Body of pancreas (tissue), 4 donors: ENCODE results near the gene PLCB4. TPM values are rescaled to one million over a fixed set of nuclear protein-coding genes. Genes with fewer than 3 reads are reported as not detected.

Source experiments
- ATAC-seq: fragments of 150-250 bp; one replicate; pipeline ENCODE4 v1.9.1; 2016
- DNase-seq, 4 donors: peaks; one replicate each; pipeline ENCODE4 v3.0.0-alpha.2; 2019
- H3K27ac ChIP-seq, 4 donors: fragments of 200-600 bp; sonication (generic); 1 replicate in 3 of 4; 2 replicates in 1 of 4; pipeline versions ENCODE4 v1.5.1 to v1.6.1; 2016 to 2019; ENCODE audit warnings: mild to moderate bottlenecking in 1 of 4, mixed read lengths in 1 of 4, moderate library complexity in 1 of 4
- H3K27me3 ChIP-seq, 2 donors: fragments of 200-600 bp; sonication (generic); one replicate each; pipeline ENCODE4 v1.6.0; 2016; ENCODE audit warnings: mild to moderate bottlenecking in 1 of 2
- H3K36me3 ChIP-seq, 2 donors: fragments of 200-600 bp; sonication (generic); replicated peaks in 1 of 2; 2 replicates each; pipeline ENCODE4 v1.5.1; 2016; ENCODE audit warnings: low read depth in 2 of 2; ENCODE audit not compliant: insufficient read depth in 1 of 2
- H3K4me1 ChIP-seq: fragments of 200-600 bp; sonication (generic); one replicate; pipeline ENCODE4 v1.6.0; 2016
- H3K4me3 ChIP-seq, 2 donors: fragments of 200-600 bp; sonication (generic); 1 replicate in 1 of 2; 2 replicates in 1 of 2; pipeline ENCODE4 v1.5.1; 2016 to 2019
- H3K9me3 ChIP-seq, 3 donors: fragments of 200-600 bp; sonication (generic); 1 replicate in 2 of 3; 2 replicates in 1 of 3; pipeline ENCODE4 v1.5.1; 2016
- CTCF ChIP-seq, 7 experiments: fragments of 450-650 bp in 4 of 7; fragments of 200-600 bp in 3 of 7; sonication (generic) in 3 of 7; IDR thresholded peaks; one replicate each; pipeline ENCODE4 v1.5.1; 2016 to 2019; ENCODE audit warnings: antibody characterized with exemption in 7 of 7
- POLR2A ChIP-seq, 3 donors: fragments of 450-650 bp; IDR thresholded peaks; one replicate each; pipeline ENCODE4 v1.6.1; 2016; ENCODE audit warnings: antibody characterized with exemption in 3 of 3, mild to moderate bottlenecking in 2 of 3
- WGBS, 2 donors: methylation state at CpG; one replicate each; pipeline ENCODE4 v1.1.5; 2017; 5-methylcytosine and 5-hydroxymethylcytosine counted together
- intact Hi-C: fragments of 100-400 bp; cut with DNase I; formaldehyde crosslinking; loops from one replicate; pipeline ENCODE4 v1.15.1; 2023
- total RNA-seq, 2 donors: library from RNA; depleted of rRNA; stranded (reverse); fragments of >200 nt; gene quantifications; one replicate each; pipeline ENCODE4 v1.1.0, GENCODE V29; 2016

Gene PLCB4
- total RNA-seq, 2 donors from 2014 or later: 1.3 to 3.4 TPM

- no peaks in the 10 kb centered on the region for H3K4me1 ChIP-seq
- TF ChIP-seq CTCF (IDR thresholded peaks at IDR 0.05) (no peak), POLR2A (IDR thresholded peaks at IDR 0.05) (no peak)
- ATAC-seq (no peak), DNase-seq (no peak)
- H3K4me3 ChIP-seq: no peak overlapping the region
- H3K27ac ChIP-seq: no peak overlapping the region
- intact Hi-C loops: loop anchor here (10.0 kb wide), 1 partner anchor 569 kb away; no protein-coding TSS in a partner anchor
- WGBS, 2 donors: 65 to 72% methylated on average over 2 of the region's 2 CpGs
- H3K9me3 ChIP-seq: no peaks in the 10 kb centered on the region
- no peaks in the 10 kb centered on the region for H3K36me3 ChIP-seq
- H3K27me3 ChIP-seq: no peaks in the 10 kb centered on the region
Measured at GRCh38 chr20:9363673-9364072, 294.8 kb downstream of the PLCB4 start.

GRCh38 chr20:9367328-9367727 is 298.4 kb downstream of the PLCB4 start:
- H3K4me1 ChIP-seq: no peaks in the 10 kb centered on the region
- ATAC-seq (no peak), DNase-seq (no peak)
- H3K27me3 ChIP-seq: no peaks in the 10 kb centered on the region
- intact Hi-C loops: loop anchor here (10.0 kb wide), 1 partner anchor 573 kb away; no protein-coding TSS in a partner anchor
- no peaks in the 10 kb centered on the region for H3K36me3 ChIP-seq
- H3K4me3 ChIP-seq: no peak overlapping the region
- H3K9me3 ChIP-seq: no peaks in the 10 kb centered on the region
- no peak overlapping the region for H3K27ac ChIP-seq
- no peak for TF ChIP-seq POLR2A (IDR thresholded peaks at IDR 0.05)
- TF ChIP-seq CTCF (IDR thresholded peaks at IDR 0.05): no peak

- WGBS, 2 donors: 22 to 35% methylated on average over 2 of the region's 2 CpGs
- H3K36me3 ChIP-seq: no peaks in the 10 kb centered on the region
- no peak for ATAC-seq
- H3K27me3 ChIP-seq: no peaks in the 10 kb centered on the region
- H3K9me3 ChIP-seq: no peaks in the 10 kb centered on the region
- H3K4me1 ChIP-seq: no peaks in the 10 kb centered on the region
- no peak overlapping the region for H3K27ac ChIP-seq
- no peak for TF ChIP-seq CTCF (IDR thresholded peaks at IDR 0.05)
- no peak for TF ChIP-seq POLR2A (IDR thresholded peaks at IDR 0.05)
- no peak overlapping the region for H3K4me3 ChIP-seq
- no peak for DNase-seq
- intact Hi-C loops: loop anchor here (10.0 kb wide), 1 partner anchor 573 kb away; no protein-coding TSS in a partner anchor
Measured at GRCh38 chr20:9367746-9368145, 298.9 kb downstream of the PLCB4 start.

- intact Hi-C loops: loop anchor here (10.0 kb wide), 1 partner anchor 574 kb away; no protein-coding TSS in a partner anchor
- no peaks in the 10 kb centered on the region for H3K4me1 ChIP-seq
- H3K27me3 ChIP-seq: no peaks in the 10 kb centered on the region
- DNase-seq: no peak
- no peaks in the 10 kb centered on the region for H3K36me3 ChIP-seq
- H3K27ac ChIP-seq: no peak overlapping the region
- WGBS, 2 donors: 71 to 76% methylated on average over 4 of the region's 4 CpGs
- no peak overlapping the region for H3K4me3 ChIP-seq
- TF ChIP-seq CTCF (IDR thresholded peaks at IDR 0.05) (no peak), POLR2A (IDR thresholded peaks at IDR 0.05) (no peak)
- ATAC-seq: no peak
- H3K9me3 ChIP-seq: no peaks in the 10 kb centered on the region
Measured at GRCh38 chr20:9368893-9369292, 300.0 kb downstream of the PLCB4 start.

- H3K27ac ChIP-seq: no peak overlapping the region
- TF ChIP-seq CTCF (IDR thresholded peaks at IDR 0.05) (no peak), POLR2A (IDR thresholded peaks at IDR 0.05) (no peak)
- no peaks in the 10 kb centered on the region for H3K9me3 ChIP-seq
- no peaks in the 10 kb centered on the region for H3K36me3 ChIP-seq
- no peaks in the 10 kb centered on the region for H3K4me1 ChIP-seq
- ATAC-seq: no peak
- intact Hi-C loops: loop anchor here (10.0 kb wide), 1 partner anchor 575 kb away; no protein-coding TSS in a partner anchor
- 83 to 88% methylated on average over 4 of the region's 4 CpGs for WGBS, 2 donors
- no peak overlapping the region for H3K4me3 ChIP-seq
- no peak for DNase-seq
- no peaks in the 10 kb centered on the region for H3K27me3 ChIP-seq
Measured at GRCh38 chr20:9369557-9369956, 300.7 kb downstream of the PLCB4 start.
